H9 (cell line): ENCODE measurements around the gene VPS39. TPM values are rescaled to one million over a fixed set of nuclear protein-coding genes. Genes with fewer than 3 reads are reported as not detected.

Experiments
- DNase-seq: peaks from one replicate; pipeline ENCODE4 v3.0.0-alpha.2; 2017
- H2AFZ ChIP-seq: one replicate; pipeline ENCODE4 v1.6.1; 2013; ENCODE audit warnings: mild to moderate bottlenecking, low read length, control low read depth, moderate library complexity
- H2AK5ac ChIP-seq: 2 replicates; pipeline ENCODE4 v1.6.1; 2013; ENCODE audit warnings: low read length, control low read depth, mixed read lengths; ENCODE audit not compliant: insufficient read length
- H2BK120ac ChIP-seq: one replicate; pipeline ENCODE4 v1.6.1; 2013; ENCODE audit warnings: low read depth, mild to moderate bottlenecking, low read length, control low read depth, inconsistent platforms; ENCODE audit not compliant: poor library complexity, severe bottlenecking
- H2BK12ac ChIP-seq: 2 replicates; pipeline ENCODE4 v1.6.1; 2013; ENCODE audit warnings: low read length, control low read depth, mixed read lengths, low read depth; ENCODE audit not compliant: insufficient read length
- H2BK15ac ChIP-seq: 2 replicates; pipeline ENCODE4 v1.6.1; 2013; ENCODE audit warnings: low read depth, low read length, control low read depth
- H2BK20ac ChIP-seq: one replicate; pipeline ENCODE4 v1.6.1; 2013; ENCODE audit warnings: low read depth, mild to moderate bottlenecking, low read length, control low read depth, inconsistent platforms; ENCODE audit not compliant: poor library complexity, severe bottlenecking
- H2BK5ac ChIP-seq: 2 replicates; pipeline ENCODE4 v1.6.1; 2013; ENCODE audit warnings: low read length, control low read depth, mixed read lengths; ENCODE audit not compliant: insufficient read length
- H3K14ac ChIP-seq: 2 replicates; pipeline ENCODE4 v1.6.1; 2013; ENCODE audit warnings: low read length, control low read depth; ENCODE audit not compliant: insufficient read depth
- H3K18ac ChIP-seq: 2 replicates; pipeline ENCODE4 v1.6.1; 2013; ENCODE audit warnings: low read depth, mild to moderate bottlenecking, mixed read lengths, low read length, control low read depth; ENCODE audit not compliant: insufficient read length
- H3K23ac ChIP-seq: 2 replicates; pipeline ENCODE4 v1.6.1; 2013; ENCODE audit warnings: low read length, control low read depth, mixed read lengths, low read depth; ENCODE audit not compliant: insufficient read length
- H3K23me2 ChIP-seq: 2 replicates; pipeline ENCODE4 v1.6.1; 2013; ENCODE audit warnings: low read depth, mild to moderate bottlenecking, mixed read lengths, low read length, control low read depth; ENCODE audit not compliant: insufficient read length, poor library complexity, severe bottlenecking
- H3K27ac ChIP-seq: 2 replicates; pipeline ENCODE4 v1.5.1; 2013; ENCODE audit warnings: low read length, control low read depth, mixed read lengths, low read depth; ENCODE audit not compliant: insufficient read length
- H3K27me3 ChIP-seq: 2 replicates; pipeline ENCODE4 v1.6.1; 2013; ENCODE audit warnings: low read length, control low read depth, inconsistent platforms; ENCODE audit not compliant: insufficient read depth
- H3K4ac ChIP-seq: 2 replicates; pipeline ENCODE4 v1.6.1; 2013; ENCODE audit warnings: low read depth, mild to moderate bottlenecking, control low read depth, inconsistent platforms, low read length, moderate library complexity
- H3K4me1 ChIP-seq: 2 replicates; pipeline ENCODE4 v1.6.1; 2013; ENCODE audit warnings: low read length, control low read depth, inconsistent platforms; ENCODE audit not compliant: insufficient read depth
- H3K4me2 ChIP-seq: 2 replicates; pipeline ENCODE4 v1.6.1; 2013; ENCODE audit warnings: low read length, control low read depth, mixed read lengths; ENCODE audit not compliant: insufficient read length, insufficient read depth
- H3K56ac ChIP-seq: 2 replicates; pipeline ENCODE4 v1.6.1; 2013; ENCODE audit warnings: low read depth, mild to moderate bottlenecking, mixed read lengths, low read length, control low read depth; ENCODE audit not compliant: insufficient read length
- H3K79me1 ChIP-seq: 2 replicates; pipeline ENCODE4 v1.6.1; 2013; ENCODE audit warnings: low read depth, mild to moderate bottlenecking, moderate library complexity, low read length, control low read depth, inconsistent platforms; ENCODE audit not compliant: insufficient read depth, poor library complexity, severe bottlenecking
- H3K79me2 ChIP-seq: 2 replicates; pipeline ENCODE4 v1.6.1; 2013; ENCODE audit warnings: low read length, control low read depth, inconsistent platforms; ENCODE audit not compliant: insufficient read depth
- H3K9ac ChIP-seq: 2 replicates; pipeline ENCODE4 v1.6.1; 2013; ENCODE audit warnings: low read length, control low read depth, mixed read lengths; ENCODE audit not compliant: insufficient read length; ENCODE audit errors: extremely low read depth
- H3K9me3 ChIP-seq: one replicate; pipeline ENCODE4 v1.6.1; 2013; ENCODE audit warnings: low read depth, low read length, inconsistent platforms; ENCODE audit not compliant: control insufficient read depth
- H3T11ph ChIP-seq: one replicate; pipeline ENCODE4 v1.6.1; 2013; ENCODE audit warnings: mild to moderate bottlenecking, low read length, control low read depth, inconsistent platforms
- H4K20me1 ChIP-seq: one replicate; pipeline ENCODE4 v1.6.1; 2013; ENCODE audit not compliant: control insufficient read depth, insufficient read length, insufficient read depth
- H4K5ac ChIP-seq: 2 replicates; pipeline ENCODE4 v1.6.1; 2013; ENCODE audit warnings: low read depth, mild to moderate bottlenecking, mixed read lengths, low read length, control low read depth; ENCODE audit not compliant: insufficient read length
- H4K8ac ChIP-seq: replicated peaks from 2 replicates; pipeline ENCODE4 v1.6.1; 2013; ENCODE audit warnings: low read length, control low read depth, mixed read lengths, low read depth; ENCODE audit not compliant: insufficient read length
- H4K91ac ChIP-seq: 2 replicates; pipeline ENCODE4 v1.6.1; 2013; ENCODE audit warnings: low read depth, mild to moderate bottlenecking, moderate library complexity, mixed read lengths, low read length, control low read depth; ENCODE audit not compliant: insufficient read length
- H3K27ac Mint-ChIP-seq, 3 experiments: 2 replicates in 2 of 3; 3 replicates in 1 of 3; pipeline ENCODE4 v1.8.0; 2020 to 2021; ENCODE audit warnings: mixed read lengths in 3 of 3, mild to moderate bottlenecking in 1 of 3, moderate library complexity in 1 of 3
- H3K27me3 Mint-ChIP-seq: 2 replicates; pipeline ENCODE4 v1.8.0; 2021; ENCODE audit warnings: low read depth, mild to moderate bottlenecking, moderate library complexity, mixed read lengths
- H3K36me3 Mint-ChIP-seq, 3 experiments: 2 replicates in 2 of 3; 3 replicates in 1 of 3; pipeline ENCODE4 v1.8.0; 2020 to 2021; ENCODE audit warnings: low read depth in 3 of 3, mixed read lengths in 3 of 3; ENCODE audit not compliant: insufficient read depth in 1 of 3
- H3K4me1 Mint-ChIP-seq, 2 experiments: 2 replicates each; pipeline ENCODE4 v1.8.0; 2020; ENCODE audit warnings: mixed read lengths in 2 of 2
- H3K4me3 Mint-ChIP-seq, 2 experiments: 2 replicates in 1 of 2; 3 replicates in 1 of 2; pipeline ENCODE4 v1.8.0; 2020 to 2021; ENCODE audit warnings: mild to moderate bottlenecking in 2 of 2, mixed read lengths in 2 of 2, moderate library complexity in 1 of 2
- H3K9me3 Mint-ChIP-seq, 2 experiments: 2 replicates in 1 of 2; 3 replicates in 1 of 2; pipeline ENCODE4 v1.8.0; 2020; ENCODE audit warnings: mild to moderate bottlenecking in 2 of 2, mixed read lengths in 2 of 2, moderate library complexity in 1 of 2
- WGBS: extraction: QIAGEN DNeasy Blood & Tissue Kit; methylation state at CpG from one replicate; pipeline ENCODE4 v1.1.7; 2013; ENCODE audit warnings: missing lambda C conversion rate, low lambda C conversion rate, mixed read lengths; ENCODE audit not compliant: insufficient read length; ENCODE audit errors: extremely low coverage; 5-methylcytosine and 5-hydroxymethylcytosine counted together
- total RNA-seq: library from RNA; stranded (reverse); gene quantifications from 2 replicates; pipeline ENCODE4 v1.2.1, GENCODE V29; 2021
- TF ChIP-seq, protein P1 (sequence below): fragments of 200-600 bp; sonication (generic); conservative IDR thresholded peaks from 3 replicates; pipeline ENCODE4 v1.8.0; 2021; ENCODE audit warnings: antibody characterized with exemption, mild to moderate bottlenecking

Gene VPS39
- total RNA-seq, 1 experiment from 2014 or later = 48.6 TPM

DNA sequence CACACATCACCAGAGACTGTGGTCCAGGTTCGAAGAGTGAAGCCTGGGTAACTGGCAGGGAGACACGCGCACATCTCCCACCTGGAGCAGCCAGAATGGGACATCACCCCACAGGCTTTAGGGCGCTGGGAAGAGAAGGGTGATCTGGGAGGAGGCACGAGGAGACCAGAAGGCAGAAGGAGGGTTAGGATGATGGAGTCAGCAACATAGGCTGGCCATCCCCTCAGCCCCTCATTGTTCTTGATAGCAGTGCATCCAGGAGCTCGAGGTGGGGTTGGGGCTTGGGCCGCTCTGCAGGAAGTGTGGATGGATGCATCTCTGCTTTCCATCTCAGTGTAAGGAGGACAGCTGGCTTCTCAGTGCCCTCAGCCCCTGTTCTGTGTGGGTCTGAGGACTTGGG is 66.9 kb downstream of the VPS39 start:
- no peak overlapping the region for H3K56ac ChIP-seq
- H2AFZ ChIP-seq = no peak overlapping the region
- H3K27me3 Mint-ChIP-seq = peaks cover 5% of the 10 kb centered on the region; the same call in 1 of the 2 replicates
- no CpG with 5 or more reads among the region's 7 CpGs for WGBS
- H2BK5ac ChIP-seq = no peak overlapping the region
- TF ChIP-seq, protein P1, sequence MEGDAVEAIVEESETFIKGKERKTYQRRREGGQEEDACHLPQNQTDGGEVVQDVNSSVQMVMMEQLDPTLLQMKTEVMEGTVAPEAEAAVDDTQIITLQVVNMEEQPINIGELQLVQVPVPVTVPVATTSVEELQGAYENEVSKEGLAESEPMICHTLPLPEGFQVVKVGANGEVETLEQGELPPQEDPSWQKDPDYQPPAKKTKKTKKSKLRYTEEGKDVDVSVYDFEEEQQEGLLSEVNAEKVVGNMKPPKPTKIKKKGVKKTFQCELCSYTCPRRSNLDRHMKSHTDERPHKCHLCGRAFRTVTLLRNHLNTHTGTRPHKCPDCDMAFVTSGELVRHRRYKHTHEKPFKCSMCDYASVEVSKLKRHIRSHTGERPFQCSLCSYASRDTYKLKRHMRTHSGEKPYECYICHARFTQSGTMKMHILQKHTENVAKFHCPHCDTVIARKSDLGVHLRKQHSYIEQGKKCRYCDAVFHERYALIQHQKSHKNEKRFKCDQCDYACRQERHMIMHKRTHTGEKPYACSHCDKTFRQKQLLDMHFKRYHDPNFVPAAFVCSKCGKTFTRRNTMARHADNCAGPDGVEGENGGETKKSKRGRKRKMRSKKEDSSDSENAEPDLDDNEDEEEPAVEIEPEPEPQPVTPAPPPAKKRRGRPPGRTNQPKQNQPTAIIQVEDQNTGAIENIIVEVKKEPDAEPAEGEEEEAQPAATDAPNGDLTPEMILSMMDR = no peak
- H3K4ac ChIP-seq = no peak overlapping the region
- no peak overlapping the region for H4K91ac ChIP-seq
- H4K8ac ChIP-seq = no peak overlapping the region
- no peak overlapping the region for H3K23ac ChIP-seq
- no peaks in the 10 kb centered on the region for H3K9me3 ChIP-seq
- H3K27ac Mint-ChIP-seq = peak overlapping the region in 1 of 3 experiments; percentile 35; a peak in 1 of 7 replicates
- no peak overlapping the region for H3K9ac ChIP-seq
- H4K5ac ChIP-seq = no peak overlapping the region
- no peaks in the 10 kb centered on the region for H3K23me2 ChIP-seq
- H3K4me3 Mint-ChIP-seq = no peak overlapping the region
- H3K4me1 Mint-ChIP-seq = no peaks in the 10 kb centered on the region; a peak in 1 of 4 replicates
- no peaks in the 10 kb centered on the region for H3K79me2 ChIP-seq
- no peak overlapping the region for H3K14ac ChIP-seq
- H2BK15ac ChIP-seq = no peak overlapping the region
- H2BK20ac ChIP-seq = no peak overlapping the region
- peaks cover 9 to 11% of the 10 kb centered on the region in 2 experiments for H3K9me3 Mint-ChIP-seq
- H3K18ac ChIP-seq = no peak overlapping the region
- no peaks in the 10 kb centered on the region for H3K27me3 ChIP-seq
- no peaks in the 10 kb centered on the region for H3K79me1 ChIP-seq
- H4K20me1 ChIP-seq = no peaks in the 10 kb centered on the region
- DNase-seq = no peak
- no peak overlapping the region for H2BK120ac ChIP-seq
- H3K4me1 ChIP-seq = no peaks in the 10 kb centered on the region
- no peak overlapping the region for H2BK12ac ChIP-seq
- H3K27ac ChIP-seq = no peak overlapping the region
- H3T11ph ChIP-seq = no peak overlapping the region
- no peak overlapping the region for H3K4me2 ChIP-seq
- peaks cover 0 to 2% (median 0%) of the 10 kb centered on the region in 3 experiments; a peak in 1 of 7 replicates for H3K36me3 Mint-ChIP-seq
- H2AK5ac ChIP-seq = no peak overlapping the region
